Effector CD4-positive, alpha-beta T cell (primary cell): ENCODE data around the gene PIEZO2.
"Not testable (repeated sequence)": the region's sequence is repeated elsewhere in the genome, so short reads cannot be mapped to it uniquely, and the experiment has no call there.

ENCODE experiments used
- DNase-seq: peaks from one replicate; pipeline ENCODE4 v3.0.0-alpha.2; 2020

Gene PIEZO2

DNA sequence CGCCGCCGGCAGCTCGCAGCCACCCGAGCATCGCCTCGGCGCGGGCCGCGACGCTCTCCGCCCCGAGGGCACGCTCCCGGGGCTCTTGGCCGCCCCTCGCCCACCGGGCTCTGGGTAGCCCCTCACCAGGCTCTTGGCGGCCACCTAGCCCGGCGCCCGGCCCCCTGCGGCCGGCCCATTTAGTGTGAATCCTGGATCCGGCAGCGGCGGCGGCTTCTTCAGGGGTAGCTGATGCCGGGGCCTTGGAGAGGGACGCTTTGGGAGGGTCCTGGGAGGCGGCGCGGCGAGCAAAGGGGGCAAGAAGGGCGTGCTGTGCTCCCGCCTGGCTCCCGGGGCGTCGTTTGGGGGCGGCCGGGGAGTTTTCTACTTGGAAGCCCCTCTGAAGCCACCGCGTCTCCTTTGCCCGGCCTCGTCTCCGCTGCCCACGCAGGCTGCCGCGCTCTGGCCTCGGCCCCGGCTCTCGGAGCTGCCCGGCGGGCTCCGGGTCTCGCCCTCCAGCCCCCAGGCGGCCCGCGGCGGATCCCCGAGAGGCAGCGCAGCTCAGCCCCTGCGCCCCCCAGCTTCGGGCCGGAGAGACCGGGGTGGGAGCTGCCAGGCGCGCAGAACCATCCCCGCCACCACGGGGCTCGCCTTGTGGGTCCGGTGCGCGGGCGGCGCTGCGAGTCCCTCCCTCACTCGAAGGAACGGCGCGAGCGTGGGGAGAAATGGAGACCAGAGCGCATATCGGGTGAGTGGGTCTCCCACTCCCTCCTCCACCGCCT, 509 bp downstream of the PIEZO2 start:
- no peak for DNase-seq

DNA sequence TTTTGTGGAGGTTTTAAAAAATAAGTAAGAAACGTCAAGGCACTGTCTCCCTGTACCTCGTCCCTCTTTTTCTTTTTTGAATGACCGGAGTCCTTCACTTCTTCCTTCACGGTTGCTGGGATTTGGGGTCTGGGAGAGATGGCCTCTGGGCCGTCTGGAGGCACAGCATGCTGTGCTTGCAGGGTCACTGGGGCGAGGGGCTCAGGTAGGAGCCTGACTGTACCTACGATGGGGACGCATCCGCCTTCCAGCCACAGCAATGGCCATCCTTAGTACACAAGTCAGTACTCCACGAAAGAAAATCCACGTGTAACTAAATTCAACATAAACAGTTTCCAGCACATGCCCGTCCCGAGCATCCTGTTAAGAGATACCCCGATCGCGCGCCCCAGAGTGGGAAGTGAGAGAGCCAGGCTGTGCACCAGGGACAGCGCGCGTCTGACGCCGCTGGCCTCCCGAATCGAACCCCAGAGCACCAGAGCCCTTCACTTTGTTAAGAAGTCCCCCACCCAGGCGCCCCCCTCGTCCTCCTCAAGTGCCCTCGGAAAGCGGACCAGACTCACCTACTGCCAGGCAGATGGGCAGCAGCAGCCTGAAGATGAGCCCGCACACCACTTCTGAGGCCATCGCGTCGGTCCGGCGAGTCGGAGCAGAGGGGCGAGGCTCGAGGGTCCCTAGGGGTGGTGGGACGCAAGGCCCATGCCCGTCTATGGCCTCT, 1.2 kb downstream of the PIEZO2 start:
- no peak for DNase-seq

DNA sequence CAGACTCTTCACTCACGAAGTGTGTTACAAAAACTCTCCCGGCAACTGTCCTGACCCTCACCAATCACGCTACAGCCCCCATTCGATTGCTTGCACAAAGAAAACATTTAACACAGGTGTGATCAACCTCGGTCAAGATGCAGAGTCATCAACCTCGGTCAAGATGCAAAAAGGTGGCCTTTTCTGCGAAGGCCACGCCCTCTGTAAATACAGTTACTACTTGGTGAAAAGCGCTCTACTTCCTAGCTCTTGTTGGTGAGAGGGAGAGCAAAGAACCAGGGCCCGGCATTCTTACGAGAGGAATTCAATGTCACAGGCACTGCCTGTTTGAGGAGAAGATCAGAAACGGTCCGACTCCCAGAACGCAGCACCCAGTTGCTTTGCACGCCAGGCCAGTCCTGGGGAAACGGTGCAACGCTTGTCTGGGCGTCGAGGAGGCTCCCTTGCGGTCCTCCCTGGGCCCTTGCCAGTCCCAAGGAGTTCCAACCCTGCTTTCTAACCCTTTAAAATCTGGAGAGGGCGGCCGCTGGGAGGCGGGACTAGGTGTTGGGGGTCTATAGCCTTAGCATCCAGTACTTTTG, 1.9 kb downstream of the PIEZO2 start:
- no peak for DNase-seq

DNA sequence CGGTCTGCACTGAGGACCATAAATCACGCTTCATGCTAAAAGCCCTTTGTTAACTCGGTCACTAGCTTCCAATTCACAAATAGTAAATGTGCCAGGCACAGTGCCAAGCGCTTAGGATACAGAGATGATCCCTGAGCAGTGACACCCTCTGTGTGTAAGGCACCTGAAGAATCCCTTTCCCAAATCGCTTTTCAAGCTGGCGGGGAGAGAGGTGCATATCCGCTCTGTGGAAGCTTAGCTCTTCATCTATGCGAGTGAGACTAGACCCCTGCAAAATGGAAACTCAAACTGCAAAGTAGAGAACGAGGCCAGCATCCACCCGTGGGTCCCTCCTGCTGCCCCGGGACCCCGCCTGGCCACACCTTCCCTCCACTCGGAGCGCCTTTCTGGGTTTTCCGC, 2.4 kb downstream of the PIEZO2 start:
- DNase-seq: no peak

DNA sequence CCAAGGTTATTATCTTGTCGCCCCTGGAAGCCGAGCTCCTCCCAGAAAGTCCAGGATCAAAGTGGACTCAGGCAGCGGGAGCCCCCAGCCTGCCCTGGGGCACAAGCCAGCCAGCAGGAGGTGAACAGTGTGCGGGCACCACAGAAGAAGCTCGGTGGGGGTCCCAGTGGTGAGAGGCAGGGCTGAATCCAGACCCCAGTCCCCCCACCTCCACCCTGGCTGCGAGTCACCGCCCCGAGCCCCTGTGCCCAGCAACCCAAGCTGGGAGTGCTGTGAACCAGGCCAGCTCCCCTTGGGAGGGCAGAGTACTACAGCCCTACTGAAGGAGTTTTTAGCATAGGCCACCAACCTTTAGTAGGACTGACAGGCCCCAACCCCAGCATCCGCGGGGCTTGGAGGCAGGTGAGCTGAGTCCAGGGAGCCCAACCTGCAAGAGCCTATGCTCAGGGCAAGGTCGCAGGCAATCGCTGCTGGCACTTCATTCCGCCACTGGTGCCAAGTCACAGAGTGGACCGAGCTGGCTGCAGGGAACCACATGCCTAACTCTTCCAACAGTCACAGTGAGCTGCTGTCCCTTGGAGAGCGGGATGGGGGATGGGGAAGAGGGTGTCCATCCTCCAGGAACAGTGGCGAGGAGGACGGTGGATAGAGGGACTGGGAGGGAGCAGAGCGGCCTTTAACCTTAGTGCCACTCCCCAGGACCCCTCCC, 3.0 kb downstream of the PIEZO2 start:
- no peak for DNase-seq

DNA sequence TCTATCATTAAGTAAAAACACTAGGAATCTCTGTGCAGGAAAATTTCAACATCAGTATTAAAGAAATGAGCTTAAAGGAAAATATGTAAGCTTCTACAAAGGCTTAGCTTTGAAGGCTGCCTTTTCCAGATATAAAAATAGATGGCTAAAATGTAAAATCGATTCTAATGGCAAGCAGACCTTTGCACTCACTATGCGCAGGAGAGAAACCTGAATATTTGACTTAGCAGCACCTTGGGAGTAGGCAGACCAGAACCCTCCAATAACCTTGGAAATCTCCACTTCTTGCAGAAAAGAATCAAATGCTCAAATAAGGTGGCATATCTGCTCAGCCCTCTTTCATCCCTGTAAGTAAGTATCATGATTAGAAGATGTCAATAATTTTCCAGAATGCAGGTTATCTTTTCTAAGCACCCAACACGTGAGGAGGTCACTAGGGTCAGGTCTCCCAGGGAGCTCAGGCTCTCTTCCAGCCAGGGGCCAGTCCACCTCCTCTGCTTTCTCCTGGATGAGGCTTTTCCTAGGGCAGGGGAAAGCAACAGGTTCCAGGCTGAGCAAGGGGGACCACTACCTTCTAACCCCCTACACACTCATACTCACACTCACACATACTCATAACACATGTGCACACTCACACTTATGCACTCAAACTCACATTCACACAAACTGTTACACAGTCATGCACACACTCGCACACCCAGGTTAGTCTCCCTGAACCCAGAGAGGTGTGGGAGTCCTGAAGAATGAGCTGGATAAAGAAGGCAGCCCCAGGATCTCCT, 3.8 kb downstream of the PIEZO2 start:
- DNase-seq: no peak

DNA sequence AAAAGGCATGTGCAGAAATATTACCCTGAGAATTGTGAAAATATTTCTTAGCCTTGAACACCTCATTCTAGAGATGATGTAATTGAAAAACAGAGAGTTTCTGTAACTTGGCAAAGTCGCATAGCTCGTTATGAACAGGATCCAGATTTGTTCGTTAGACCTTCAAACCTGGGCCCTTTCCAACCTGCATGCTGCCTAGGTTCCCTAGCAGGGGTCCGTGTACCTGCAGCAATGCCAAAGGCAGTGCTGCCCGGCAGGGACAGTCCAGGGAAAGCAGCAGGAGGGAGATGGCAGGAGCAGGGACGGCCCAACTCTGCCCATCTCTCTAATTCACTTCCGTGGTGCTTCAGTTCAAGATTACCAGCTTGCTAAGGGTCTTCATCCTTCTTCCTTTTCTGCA, 12.0 kb downstream of the PIEZO2 start:
- no peak for DNase-seq

DNA sequence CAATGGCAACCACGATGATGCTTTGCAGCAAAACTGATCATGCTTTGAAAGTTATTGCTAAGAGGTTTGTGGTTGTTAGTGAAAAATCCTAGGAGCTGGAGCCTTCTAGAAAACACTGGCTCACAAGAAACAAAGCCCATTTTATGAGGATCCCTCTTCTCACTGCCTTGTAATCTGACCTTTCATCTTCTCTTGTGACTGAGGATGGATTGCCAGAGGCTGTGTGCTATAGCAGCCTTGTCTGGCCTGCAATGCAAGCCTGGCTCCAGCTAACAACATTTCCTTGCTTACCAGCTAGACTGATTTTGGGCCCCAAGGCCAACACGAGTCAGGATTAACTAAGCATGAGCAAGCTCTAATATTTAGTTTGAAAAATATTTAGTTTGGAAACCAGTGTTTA, 13.1 kb downstream of the PIEZO2 start:
- no peak for DNase-seq

DNA sequence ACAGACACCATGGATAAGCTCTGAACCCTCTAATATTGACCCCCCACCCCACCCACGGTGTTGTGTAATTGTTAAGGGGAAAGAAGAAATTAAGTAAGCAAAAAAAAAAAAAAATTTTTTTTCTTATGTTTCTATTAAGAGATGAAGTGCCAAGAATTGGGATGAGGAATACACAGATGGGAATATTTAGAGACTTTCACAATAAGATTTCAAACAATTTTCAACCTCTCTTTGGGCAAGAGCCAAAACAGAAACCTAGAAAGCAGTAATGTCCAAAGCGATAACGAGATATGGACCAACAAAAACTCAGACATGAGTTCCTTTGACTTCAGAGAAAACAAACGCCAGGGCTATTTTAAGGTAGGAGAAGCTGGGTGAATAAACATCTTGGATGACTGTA, 14.4 kb downstream of the PIEZO2 start:
- no peak for DNase-seq

DNA sequence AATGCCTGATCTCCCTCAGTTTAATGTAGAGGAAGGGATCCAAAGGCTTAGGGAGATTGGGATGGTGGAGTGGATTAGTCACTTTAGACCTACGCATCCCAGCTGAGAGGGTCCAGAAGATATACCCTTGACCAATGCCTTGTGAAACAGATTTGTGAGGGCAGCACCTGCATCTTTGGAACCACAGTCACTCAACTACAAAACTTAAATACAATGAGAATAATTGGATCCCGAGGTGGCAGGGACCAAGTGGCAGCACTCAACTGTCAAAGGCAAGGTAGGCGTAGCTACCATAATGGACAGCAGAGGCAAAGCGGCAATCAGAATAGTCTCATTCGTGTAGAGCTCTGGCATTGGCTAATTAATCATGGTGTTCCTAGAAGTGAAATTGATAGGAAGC, 20.3 kb downstream of the PIEZO2 start:
- DNase-seq: not testable (repeated sequence)

DNA sequence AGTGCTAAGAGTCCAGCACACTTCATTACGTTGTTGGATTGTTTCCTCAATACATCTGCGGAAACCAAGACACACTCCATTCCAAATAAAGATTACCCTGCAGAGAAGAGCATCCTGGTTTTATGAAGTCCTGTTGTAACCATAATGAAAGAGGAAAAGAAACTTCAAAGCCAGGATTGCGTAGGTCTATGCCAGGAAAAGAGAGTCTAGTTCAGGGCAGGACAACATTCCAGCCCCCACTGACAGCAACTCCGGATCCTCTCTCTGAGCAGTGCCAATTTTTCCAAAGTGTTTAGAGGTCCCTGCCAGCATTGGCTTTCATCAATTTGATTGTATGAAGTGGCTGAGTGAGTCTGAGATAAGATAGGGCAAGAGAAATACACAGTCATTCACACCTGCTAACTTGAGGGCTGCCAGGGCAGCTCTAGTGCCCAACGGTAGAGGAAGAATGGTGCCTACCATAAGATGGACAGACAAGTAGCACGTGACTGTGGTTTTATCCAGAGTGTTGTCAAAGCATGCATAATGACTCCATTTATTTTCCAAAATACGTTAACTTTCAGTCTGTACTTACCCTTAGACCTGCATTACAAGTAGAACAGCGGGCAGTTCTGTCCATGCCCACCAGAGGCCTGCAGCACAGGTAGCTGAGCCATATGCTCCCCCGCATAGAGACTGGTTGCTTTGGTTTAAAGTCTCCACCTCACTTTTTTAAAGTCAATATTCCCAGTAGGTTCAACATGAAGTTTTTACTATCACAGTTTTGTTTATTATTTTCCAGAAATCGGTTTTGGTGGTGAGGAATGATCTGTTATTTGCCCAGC, 23.7 kb downstream of the PIEZO2 start:
- no peak for DNase-seq

DNA sequence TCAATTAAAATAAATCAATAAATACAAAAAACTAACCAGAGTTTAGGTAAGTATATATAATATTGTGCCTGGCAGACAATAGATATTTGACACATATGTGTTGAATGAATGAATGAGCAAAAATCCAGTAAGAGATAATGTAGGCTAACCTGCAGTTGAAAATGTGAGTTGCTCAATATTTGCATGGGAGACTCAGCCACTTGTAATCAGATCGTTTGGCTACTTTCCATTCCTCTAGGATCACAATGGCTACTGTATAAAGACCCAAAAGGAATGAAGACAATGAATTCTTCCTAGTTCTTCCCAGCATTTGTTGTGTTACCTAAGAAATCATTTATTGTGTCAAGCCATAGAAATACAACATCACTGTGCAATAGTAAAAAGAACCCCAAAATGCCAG, 25.3 kb downstream of the PIEZO2 start:
- no peak for DNase-seq

DNA sequence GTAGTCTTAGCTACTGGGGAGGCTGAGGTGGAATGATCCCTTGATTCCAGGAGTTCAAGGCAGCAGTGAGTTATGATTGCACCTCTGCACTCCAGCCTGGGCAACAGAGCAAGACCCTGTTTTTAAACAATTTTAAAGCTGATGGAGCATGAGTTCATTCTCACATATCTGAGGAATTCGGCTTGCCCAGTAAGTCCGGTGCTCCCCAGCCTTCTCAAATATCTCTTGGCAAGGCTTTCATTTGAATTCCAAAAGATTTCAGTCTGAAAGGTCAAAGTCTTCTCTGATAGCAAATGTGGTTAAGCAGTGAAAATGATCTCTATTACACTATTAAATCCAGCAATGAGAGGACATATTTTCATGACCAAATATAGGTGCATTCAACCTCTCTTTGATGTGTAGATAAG, 27.9 kb downstream of the PIEZO2 start:
- no peak for DNase-seq

DNA sequence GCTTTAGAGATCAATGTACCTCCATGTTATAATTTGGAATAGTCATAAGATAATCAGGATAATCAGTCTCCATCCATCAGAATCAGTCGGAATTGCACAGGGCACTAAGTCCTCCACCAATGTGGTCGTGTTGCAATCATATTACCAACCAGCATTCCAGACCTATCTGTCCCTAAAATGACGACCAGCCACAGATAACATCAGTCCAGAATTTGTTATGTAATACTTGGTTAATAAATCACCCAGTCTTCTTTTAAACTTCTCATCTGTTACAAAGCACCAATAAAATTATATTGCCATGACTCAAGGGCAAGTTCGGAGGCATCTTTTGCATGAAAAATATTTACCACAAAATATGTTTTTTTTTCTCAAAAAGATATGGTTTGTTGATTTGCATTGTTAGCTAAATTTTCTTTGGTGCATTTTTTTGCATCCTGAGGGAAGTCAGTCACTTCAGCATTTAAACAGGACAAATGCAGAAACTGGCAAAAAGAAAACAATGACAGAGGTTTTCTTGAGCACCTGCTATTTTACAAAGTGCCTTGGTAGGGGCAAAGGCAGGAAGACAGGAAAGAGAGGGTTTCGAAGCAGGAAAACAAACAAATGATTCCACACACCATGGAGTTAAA, 29.3 kb downstream of the PIEZO2 start:
- DNase-seq: no peak

DNA sequence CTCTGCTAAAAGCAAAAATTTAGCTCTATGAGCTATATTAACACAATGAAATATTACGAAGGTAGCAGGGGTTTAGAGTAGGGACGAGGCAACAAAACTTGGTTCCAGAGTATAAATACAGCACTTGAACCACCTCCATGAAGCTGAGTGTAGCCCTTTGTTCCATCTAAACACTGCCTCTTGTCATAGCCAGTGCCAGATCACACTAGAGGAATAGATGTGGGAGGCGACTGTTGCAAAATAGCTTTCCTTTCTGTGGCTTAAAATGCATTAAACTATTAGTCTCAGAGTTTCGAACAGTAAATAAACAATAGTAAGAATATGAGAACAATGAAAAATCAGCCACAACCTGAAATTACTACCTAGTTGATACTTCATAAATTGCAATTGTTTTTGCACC, 29.8 kb downstream of the PIEZO2 start:
- DNase-seq: no peak

DNA sequence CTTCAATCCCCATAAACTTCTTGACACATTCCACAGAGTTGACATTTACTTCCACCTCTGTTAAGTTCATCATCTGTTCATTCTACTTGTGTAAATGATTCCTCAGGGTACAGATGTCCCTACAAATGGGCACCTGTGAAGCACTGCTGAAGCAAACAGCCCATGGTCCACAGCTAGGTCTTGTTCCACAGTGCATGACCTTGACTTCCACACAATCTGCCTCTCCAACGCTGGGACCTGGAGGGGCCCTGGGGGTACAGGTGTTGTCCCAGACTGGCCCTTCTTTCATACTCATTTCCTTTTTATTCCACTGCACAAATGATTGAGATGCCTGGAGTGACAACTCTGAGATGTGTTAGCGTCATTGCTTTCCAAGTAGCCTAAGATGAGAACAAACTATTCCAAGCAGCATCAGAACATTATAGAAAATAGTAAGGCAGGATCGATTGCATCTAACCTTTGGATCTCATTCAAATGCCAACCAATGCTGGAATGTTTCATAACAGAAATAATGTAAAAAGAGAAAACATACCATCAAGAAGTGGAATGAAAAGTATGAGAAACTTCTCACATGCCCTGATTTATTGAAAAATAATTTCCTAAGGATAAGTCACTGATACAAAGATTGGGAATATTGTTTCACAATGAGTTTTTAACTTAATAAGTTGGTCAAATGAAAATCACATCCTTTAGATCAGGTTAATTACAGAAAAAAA, 31.2 kb downstream of the PIEZO2 start:
- DNase-seq: no peak

DNA sequence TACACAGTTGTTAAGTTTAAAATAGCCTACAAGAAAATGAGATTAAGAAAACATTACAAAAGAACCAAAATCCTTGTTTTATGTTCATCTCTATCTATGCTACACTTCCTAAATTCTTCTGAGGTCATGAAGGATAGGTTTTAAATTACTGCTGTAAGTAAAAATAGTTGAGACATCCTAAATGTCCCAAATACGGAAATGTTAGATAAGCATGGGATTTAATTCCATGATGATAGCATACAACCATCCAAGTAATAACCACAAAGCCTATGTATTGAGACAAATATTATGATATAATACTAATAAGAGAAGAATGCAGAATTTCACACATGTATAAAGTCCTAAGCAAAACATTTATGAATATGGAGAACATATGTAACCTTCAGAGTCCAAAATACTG, 34.1 kb downstream of the PIEZO2 start:
- DNase-seq: no peak

DNA sequence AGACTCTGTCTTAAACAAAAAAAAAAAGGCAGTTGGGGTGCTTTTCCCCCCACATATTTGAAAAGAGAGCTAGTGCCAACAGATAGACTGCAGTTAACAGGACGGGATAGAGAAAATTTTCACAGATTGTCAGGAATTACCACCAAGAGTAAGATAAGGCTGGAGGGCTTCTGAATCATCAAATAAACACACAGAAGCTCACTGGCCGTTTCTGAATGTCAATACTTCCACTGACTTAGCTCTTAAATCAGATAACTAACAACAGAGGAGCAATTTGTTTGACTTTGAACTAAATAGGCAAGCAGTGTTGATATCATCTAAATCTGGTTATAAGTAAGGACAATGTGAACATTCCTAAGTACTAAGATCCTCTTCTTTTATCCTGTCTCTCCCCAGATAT, 34.7 kb downstream of the PIEZO2 start:
- DNase-seq: no peak

DNA sequence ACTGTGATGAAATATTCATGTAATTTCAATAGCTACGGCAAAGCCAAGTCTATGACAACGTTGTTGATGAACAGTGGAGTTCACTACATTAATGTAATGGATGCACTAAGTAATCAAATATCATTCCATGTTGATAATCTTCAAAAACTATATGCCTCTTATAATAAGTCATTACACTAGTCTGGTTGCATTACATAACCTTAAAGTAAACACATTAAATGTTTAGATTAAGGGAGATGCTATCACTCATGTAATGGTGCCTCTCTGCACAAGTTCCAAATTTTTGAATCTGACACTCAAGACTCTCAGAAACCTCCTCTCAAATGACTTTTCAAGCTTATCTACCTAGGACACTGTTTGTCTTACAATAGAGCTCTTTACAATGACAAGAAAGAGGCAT, 35.4 kb downstream of the PIEZO2 start:
- DNase-seq: no peak

DNA sequence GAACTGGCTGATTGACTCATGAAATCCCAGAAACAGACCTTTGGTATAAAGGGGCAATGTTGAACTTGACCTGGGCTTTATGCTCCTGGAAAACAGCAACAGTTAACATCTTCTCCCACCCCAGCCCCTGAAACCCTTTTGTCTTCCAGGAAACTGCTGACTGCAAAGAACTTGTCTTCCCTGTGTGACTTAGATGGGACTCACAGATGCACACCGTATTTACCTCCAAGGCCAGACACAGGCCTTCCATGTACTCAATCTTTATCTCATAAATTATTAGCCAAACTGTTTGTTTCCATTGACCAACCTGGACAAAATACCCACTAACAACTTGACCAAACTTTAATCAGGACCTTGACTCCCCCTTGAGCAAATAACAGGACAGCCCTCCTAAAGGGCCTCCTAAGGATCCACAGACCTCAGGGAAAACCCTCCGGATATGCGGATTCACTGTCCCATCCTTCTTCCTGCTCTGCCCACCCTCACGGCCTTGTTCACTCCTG, 36.3 kb downstream of the PIEZO2 start:
- DNase-seq: no peak

DNA sequence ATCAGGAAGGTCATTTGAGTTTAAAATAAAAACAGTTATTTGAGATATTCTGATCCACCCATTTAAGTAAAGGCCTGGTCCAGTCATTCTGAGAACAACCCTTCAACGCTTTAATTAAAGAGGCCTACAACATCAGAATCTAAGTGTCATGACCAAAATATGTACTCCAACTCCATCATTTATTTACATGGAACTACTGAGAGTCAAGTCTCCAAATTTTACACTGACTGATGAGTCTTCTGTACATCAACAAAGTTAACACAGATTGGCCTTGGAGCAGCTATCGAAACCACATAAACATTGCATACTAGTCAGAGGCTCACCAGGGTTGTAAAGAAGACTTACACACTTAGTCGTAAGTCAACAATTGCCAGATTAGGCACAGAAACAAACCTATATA, 37.1 kb downstream of the PIEZO2 start:
- no peak for DNase-seq
